WTC11 (cell line): ENCODE data around the gene ASIC1. TPM values are rescaled to one million over a fixed set of nuclear protein-coding genes. Genes with fewer than 3 reads are reported as not detected.
A peak's percentile ranks its signal among the peaks of the same experiment; 100 is the strongest.

Experiments used
- ATAC-seq: fragments of 200-7000 bp; cut with Tn5 transposase; 2 replicates; pipeline ENCODE4 v1.10.0; 2021; ENCODE audit warnings: mild to moderate bottlenecking, moderate library complexity
- CTCF ChIA-PET: fragments of 300-600 bp; sonication (Branson Sonifier 250); formaldehyde crosslinking; loops from one replicate; lab custom pipeline; 2021; ENCODE audit warnings: antibody characterized with exemption; lab: Charles Lee
- POLR2A ChIA-PET: fragments of 350-600 bp; sonication (Branson Sonifier 250); formaldehyde crosslinking; loops from one replicate; lab custom pipeline; 2021; ENCODE audit warnings: antibody characterized with exemption; lab: Charles Lee
- DNase-seq: peaks from one replicate; pipeline ENCODE4 v3.0.0; 2021; ENCODE audit warnings: low spot score
- H3K27ac Mint-ChIP-seq: 2 replicates; pipeline ENCODE4 v1.8.0; 2021; ENCODE audit warnings: mixed read lengths
- H3K27me3 Mint-ChIP-seq: 2 replicates; pipeline ENCODE4 v1.8.0; 2021; ENCODE audit warnings: low read depth, mild to moderate bottlenecking, moderate library complexity, mixed read lengths
- H3K36me3 Mint-ChIP-seq: 2 replicates; pipeline ENCODE4 v1.8.0; 2021; ENCODE audit warnings: mixed read lengths
- H3K4me1 Mint-ChIP-seq: 2 replicates; pipeline ENCODE4 v1.8.0; 2022; ENCODE audit warnings: mixed read lengths
- H3K4me3 Mint-ChIP-seq: 2 replicates; pipeline ENCODE4 v1.8.0; 2021; ENCODE audit warnings: mild to moderate bottlenecking, moderate library complexity, mixed read lengths
- H3K9me3 Mint-ChIP-seq: 2 replicates; pipeline ENCODE4 v1.8.0; 2021; ENCODE audit warnings: mixed read lengths
- ATF3 ChIP-seq: sonication (generic); formaldehyde crosslinking; conservative IDR thresholded peaks from 2 replicates; pipeline ENCODE4 v1.8.1; 2022; ENCODE audit warnings: mild to moderate bottlenecking, missing genetic modification reagents
- CTCF ChIP-seq: fragments of 200-600 bp; IDR thresholded peaks from 2 replicates; pipeline ENCODE4 v1.8.0; 2022; ENCODE audit warnings: antibody characterized with exemption
- E2F1 ChIP-seq: sonication (generic); formaldehyde crosslinking; IDR thresholded peaks from 2 replicates; pipeline ENCODE4 v1.8.0; 2022; ENCODE audit warnings: mild to moderate bottlenecking, missing genetic modification reagents
- FOXK1 ChIP-seq: sonication (generic); formaldehyde crosslinking; IDR thresholded peaks from 2 replicates; pipeline ENCODE4 v1.8.0; 2022; ENCODE audit warnings: mild to moderate bottlenecking, moderate library complexity, missing genetic modification reagents
- FOXP4 ChIP-seq: sonication (generic); formaldehyde crosslinking; IDR thresholded peaks from 2 replicates; pipeline ENCODE4 v1.8.0; 2022; ENCODE audit warnings: mild to moderate bottlenecking, missing genetic modification reagents
- GTF2I ChIP-seq: fragments of 250-450 bp; sonication (Bioruptor Pico); conservative IDR thresholded peaks from 2 replicates; pipeline ENCODE4 v1.4.0; 2021; ENCODE audit warnings: mild to moderate bottlenecking
- HMGA2 ChIP-seq: fragments of 250-450 bp; sonication (Bioruptor Pico); IDR thresholded peaks from 2 replicates; pipeline ENCODE4 v1.4.0; 2021; ENCODE audit warnings: mild to moderate bottlenecking, moderate library complexity
- IRF1 ChIP-seq: sonication (generic); formaldehyde crosslinking; IDR thresholded peaks from 2 replicates; pipeline ENCODE4 v1.8.0; 2023; ENCODE audit warnings: missing genetic modification reagents
- NFATC4 ChIP-seq: fragments of 250-450 bp; sonication (Bioruptor Pico); IDR thresholded peaks from 2 replicates; pipeline ENCODE4 v1.9.0; 2021; ENCODE audit warnings: mild to moderate bottlenecking
- NR3C1 ChIP-seq: sonication (generic); formaldehyde crosslinking; conservative IDR thresholded peaks from 2 replicates; pipeline ENCODE4 v1.8.1; 2023; ENCODE audit warnings: low read depth, mild to moderate bottlenecking, missing genetic modification reagents
- SMAD3 ChIP-seq: sonication (generic); formaldehyde crosslinking; IDR thresholded peaks from 2 replicates; pipeline ENCODE4 v1.8.0; 2022; ENCODE audit warnings: missing genetic modification reagents, mild to moderate bottlenecking, borderline replicate concordance
- TEAD4 ChIP-seq: sonication (generic); formaldehyde crosslinking; IDR thresholded peaks from 2 replicates; pipeline ENCODE4 v1.8.0; 2022; ENCODE audit warnings: mild to moderate bottlenecking, missing genetic modification reagents
- ZMAT4 ChIP-seq: fragments of 250-450 bp; sonication (Bioruptor Pico); IDR thresholded peaks from 2 replicates; pipeline ENCODE4 v1.9.0; 2021; ENCODE audit warnings: mild to moderate bottlenecking
- ZNF532 ChIP-seq: fragments of 250-450 bp; sonication (Bioruptor Pico); IDR thresholded peaks from 2 replicates; pipeline ENCODE4 v1.9.0; 2021; ENCODE audit warnings: mild to moderate bottlenecking, borderline replicate concordance
- ZSCAN18 ChIP-seq: fragments of 250-450 bp; sonication (Bioruptor Pico); IDR thresholded peaks from 2 replicates; pipeline ENCODE4 v2.1.2; 2022; ENCODE audit warnings: mild to moderate bottlenecking, moderate library complexity
- total RNA-seq: library from RNA; stranded (reverse); gene quantifications from 3 replicates; pipeline ENCODE4 v1.2.3, GENCODE V29; 2021

The ASIC1 gene
- total RNA-seq, 1 experiment from 2014 or later = 4.9 TPM

GRCh38 chr12:50065726-50066310 is 8.4 kb downstream of the ASIC1 start (continued):
- no peak for TF ChIP-seq NFATC4 (CRISPR knock-in tag)
- TF ChIP-seq FOXP4 (CRISPR knock-in tag) = no peak

GRCh38 chr12:50066402-50066801 is 9.0 kb downstream of the ASIC1 start:
- H3K4me1 Mint-ChIP-seq = peaks cover 10% of the 10 kb centered on the region
- no peak overlapping the region for H3K4me3 Mint-ChIP-seq
- no peaks in the 10 kb centered on the region for H3K36me3 Mint-ChIP-seq
- no peak overlapping the region for H3K27ac Mint-ChIP-seq
- no peaks in the 10 kb centered on the region for H3K9me3 Mint-ChIP-seq
- DNase-seq (no peak), ATAC-seq (peak; percentile 77)
- CTCF ChIA-PET = interaction anchor here (0.6 to 10.9 kb wide), 7 partner anchors 11 to 168 kb away, joined by 3 to 219 read pairs (median 6); partner anchors contain the start of genes AQP6 and SMARCD1
- TF ChIP-seq SMAD3 (CRISPR knock-in tag) = no peak
- TF ChIP-seq TEAD4 (CRISPR knock-in tag) = 0 out of 2 replicates have a peak, but pooled peaks have one; percentile 25
- TF ChIP-seq ATF3 (CRISPR knock-in tag) = peak; percentile 86
- H3K27me3 Mint-ChIP-seq = peaks cover 2% of the 10 kb centered on the region
- POLR2A ChIA-PET = no interaction called here

GRCh38 chr12:50069069-50069468 is 11.7 kb downstream of the ASIC1 start:
- Mint-ChIP-seq H3K36me3 (no peaks in the 10 kb centered on the region), H3K4me3 (no peak overlapping the region)
- POLR2A ChIA-PET = no interaction called here

GRCh38 chr12:50069539-50069938 is 12.1 kb downstream of the ASIC1 start:
- H3K4me3 Mint-ChIP-seq = no peak overlapping the region
- H3K4me1 Mint-ChIP-seq = peaks cover 17% of the 10 kb centered on the region
- CTCF ChIA-PET = interaction anchor here (0.9 to 10.9 kb wide), 15 partner anchors 12 to 245 kb away, joined by 3 to 219 read pairs (median 16); partner anchors contain the start of genes AQP5, AQP6, COX14 and GPD1
- POLR2A ChIA-PET = no interaction called here
- DNase-seq (no peak), ATAC-seq (no peak)
- H3K27ac Mint-ChIP-seq = no peak overlapping the region
- H3K36me3 Mint-ChIP-seq = no peaks in the 10 kb centered on the region
- H3K27me3 Mint-ChIP-seq = no peaks in the 10 kb centered on the region
- no peaks in the 10 kb centered on the region for H3K9me3 Mint-ChIP-seq
- TF ChIP-seq ZSCAN18 (CRISPR knock-in tag) = no peak
- no peak for TF ChIP-seq CTCF
- TF ChIP-seq GTF2I (CRISPR knock-in tag) = no peak
- no peak for TF ChIP-seq ZMAT4 (CRISPR knock-in tag)
- no peak for TF ChIP-seq NR3C1 (CRISPR knock-in tag)
- TF ChIP-seq IRF1 (CRISPR knock-in tag) = no peak
- TF ChIP-seq ZNF532 = no peak
- no peak for TF ChIP-seq FOXK1

More at GRCh38 chr12:50069069-50069468, 11.7 kb downstream of the ASIC1 start:
- ATAC-seq (no peak), DNase-seq (no peak)
- no peaks in the 10 kb centered on the region for H3K9me3 Mint-ChIP-seq
- CTCF ChIA-PET = interaction anchor here (1.8 to 10.9 kb wide), 7 partner anchors 12 to 202 kb away, joined by 15 to 219 read pairs (median 29); partner anchors contain the start of genes AQP6, COX14 and SMARCD1
- TF ChIP-seq E2F1 (CRISPR knock-in tag) (no peak), HMGA2 (peak; percentile 93)
- no peaks in the 10 kb centered on the region for H3K27me3 Mint-ChIP-seq
- H3K4me1 Mint-ChIP-seq = peaks cover 17% of the 10 kb centered on the region
- no peak overlapping the region for H3K27ac Mint-ChIP-seq
